Tibial nerve (tissue), 4 donors: Measurements from ENCODE around the gene CDH13.

Experiments used
- EP300 ChIP-seq, 2 donors: sonication (generic); formaldehyde crosslinking; IDR thresholded peaks; one replicate each; pipeline ENCODE4 v1.6.1; 2017; ENCODE audit warnings: antibody characterized with exemption in 2 of 2, mild to moderate bottlenecking in 1 of 2
- POLR2A ChIP-seq, 2 donors: fragments of 450-650 bp; IDR thresholded peaks; one replicate each; pipeline ENCODE4 v1.6.1; 2017; ENCODE audit warnings: antibody characterized with exemption in 2 of 2, mild to moderate bottlenecking in 2 of 2, moderate library complexity in 2 of 2
- TF ChIP-seq, protein P1 (sequence below), 5 experiments: fragments of 200-600 bp in 3 of 5; fragments of 450-650 bp in 2 of 5; sonication (generic) in 3 of 5; IDR thresholded peaks; one replicate each; pipeline ENCODE4 v1.5.1; 2016 to 2019; ENCODE audit warnings: antibody characterized with exemption in 5 of 5, mild to moderate bottlenecking in 3 of 5, moderate library complexity in 2 of 5

DNA sequence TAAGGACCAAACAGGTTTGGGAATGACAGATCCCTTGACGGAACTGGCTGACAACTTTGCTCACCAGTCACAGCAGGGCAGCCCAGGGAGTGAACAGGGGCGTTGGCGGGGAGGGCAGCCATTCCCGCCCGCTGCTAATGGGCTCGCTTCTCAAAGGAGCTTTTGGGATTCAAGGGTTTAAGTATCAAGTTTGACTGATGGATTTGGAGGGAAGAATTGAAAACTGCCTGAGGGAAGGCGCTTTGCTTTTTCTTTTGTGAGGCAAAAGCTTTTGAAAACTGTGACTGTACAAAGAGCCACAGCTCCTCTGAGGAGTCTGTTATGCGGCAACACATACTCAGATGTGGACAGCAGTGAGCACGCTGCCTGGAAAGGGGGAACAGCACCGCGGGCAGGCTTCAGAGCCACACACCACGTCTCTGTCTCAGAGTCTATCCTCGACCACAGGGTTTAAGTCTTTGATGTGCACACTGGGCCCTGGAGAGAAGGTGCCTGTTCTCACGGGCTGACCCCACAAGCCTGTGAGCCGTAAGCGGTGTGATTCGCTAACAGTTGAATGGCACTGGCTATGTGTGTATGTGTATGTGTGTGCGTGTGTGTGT is 1101.1 kb downstream of the CDH13 start:
- TF ChIP-seq, protein P1, sequence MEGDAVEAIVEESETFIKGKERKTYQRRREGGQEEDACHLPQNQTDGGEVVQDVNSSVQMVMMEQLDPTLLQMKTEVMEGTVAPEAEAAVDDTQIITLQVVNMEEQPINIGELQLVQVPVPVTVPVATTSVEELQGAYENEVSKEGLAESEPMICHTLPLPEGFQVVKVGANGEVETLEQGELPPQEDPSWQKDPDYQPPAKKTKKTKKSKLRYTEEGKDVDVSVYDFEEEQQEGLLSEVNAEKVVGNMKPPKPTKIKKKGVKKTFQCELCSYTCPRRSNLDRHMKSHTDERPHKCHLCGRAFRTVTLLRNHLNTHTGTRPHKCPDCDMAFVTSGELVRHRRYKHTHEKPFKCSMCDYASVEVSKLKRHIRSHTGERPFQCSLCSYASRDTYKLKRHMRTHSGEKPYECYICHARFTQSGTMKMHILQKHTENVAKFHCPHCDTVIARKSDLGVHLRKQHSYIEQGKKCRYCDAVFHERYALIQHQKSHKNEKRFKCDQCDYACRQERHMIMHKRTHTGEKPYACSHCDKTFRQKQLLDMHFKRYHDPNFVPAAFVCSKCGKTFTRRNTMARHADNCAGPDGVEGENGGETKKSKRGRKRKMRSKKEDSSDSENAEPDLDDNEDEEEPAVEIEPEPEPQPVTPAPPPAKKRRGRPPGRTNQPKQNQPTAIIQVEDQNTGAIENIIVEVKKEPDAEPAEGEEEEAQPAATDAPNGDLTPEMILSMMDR (IDR thresholded peaks at IDR 0.05), result no peak
- TF ChIP-seq EP300 (IDR thresholded peaks at IDR 0.05) (no peak), POLR2A (IDR thresholded peaks at IDR 0.05) (no peak)
